ENCODE data around the gene ELOB. TPM values are rescaled to one million over a fixed set of nuclear protein-coding genes. Genes with fewer than 3 reads are reported as not detected.
A peak's percentile ranks its signal among the peaks of the same experiment; 100 is the strongest.
"Not testable (repeated sequence)": the region's sequence is repeated elsewhere in the genome, so short reads cannot be mapped to it uniquely, and the experiment has no call there.

ELOB gene
- polyA plus RNA-seq, 1 of the 3 experiments (the other 2 are of a cell fraction) = 329 TPM

DNA sequence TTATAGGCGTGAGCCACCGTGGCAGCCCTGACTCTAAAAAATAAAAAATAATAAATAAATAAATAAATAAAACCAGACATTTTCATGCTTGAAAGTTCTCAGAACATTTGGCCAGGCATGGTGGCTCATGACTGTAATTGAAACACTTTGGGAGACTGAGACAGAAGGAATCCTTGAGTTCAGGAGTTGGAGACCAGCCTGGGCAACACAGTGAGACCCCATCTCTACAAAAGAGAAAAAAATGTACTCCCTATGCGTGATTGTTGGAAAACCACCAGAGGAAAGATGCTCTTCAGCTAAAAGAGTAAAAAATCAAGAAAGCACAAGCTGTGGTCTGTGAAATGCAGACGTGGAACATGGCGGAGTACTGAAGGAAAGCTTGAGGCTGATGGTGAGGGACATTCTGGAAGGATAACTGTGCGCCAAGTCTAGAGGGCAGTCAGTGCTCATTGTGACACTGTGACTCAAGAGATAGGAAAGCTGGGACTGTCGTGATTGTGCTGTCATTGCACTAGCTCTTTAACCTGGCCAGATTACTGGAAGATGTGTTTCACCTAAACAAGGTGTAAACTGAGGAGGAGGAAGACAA lies 52.9 kb downstream of the ELOB start:
- DNase-seq = no peak
- H3K4me2 ChIP-seq = no peak overlapping the region

DNA sequence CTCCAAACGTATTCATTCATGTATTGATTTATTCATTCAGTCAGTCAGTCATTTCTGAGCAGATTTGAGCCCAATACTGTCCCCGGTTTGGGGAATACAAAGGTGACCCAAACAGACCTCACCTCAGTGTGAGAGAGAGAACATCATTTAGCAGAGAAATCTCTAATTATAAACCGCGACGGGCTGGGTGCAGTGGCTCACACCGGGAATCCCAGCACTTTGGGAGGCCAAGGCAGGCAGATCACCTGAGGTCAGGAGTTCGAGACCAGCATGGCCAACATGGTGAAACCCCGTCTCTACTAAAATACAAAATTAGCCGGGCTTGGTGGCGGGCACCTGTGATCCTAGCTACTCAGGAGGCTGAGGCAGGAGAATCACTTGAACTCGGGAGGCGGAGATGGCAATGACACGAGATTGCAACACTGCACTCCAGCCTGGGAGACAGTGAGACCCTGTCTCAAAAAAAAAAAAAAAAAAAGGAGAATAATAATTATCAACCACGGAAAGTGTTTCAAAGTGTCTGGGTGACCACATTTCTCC lies 55.4 kb downstream of the ELOB start:
- Histone ChIP-seq H2AFZ (ENCODE audit: low read depth) (peak overlapping the region; percentile 93), H3K4me2 (peak overlapping the region; percentile 75; the same call in 1 of the 2 replicates), H3K9ac (peak overlapping the region; percentile 55; the same call in 1 of the 2 replicates), H3K27ac (ENCODE audit: low read depth in 2 of 2, low read length in 1 of 2) (peak overlapping the region; percentile 45 to 61), H3K4me3 (ENCODE audit: low read depth in 2 of 2, low read length in 1 of 2) (peak overlapping the region; percentile 48 to 55; a peak in 3 of 4 replicates), H3K4me1 (ENCODE audit: control insufficient read depth in 1 of 2, insufficient read depth in 2 of 2, low read depth in 1 of 2, low read length in 1 of 2) (peaks cover 3 to 11% of the 10 kb centered on the region in 2 experiments; a peak in 1 of 4 replicates)
- H4K20me1 ChIP-seq (ENCODE audit: insufficient read depth); DNase-seq; H3K36me3 ChIP-seq (replicated peaks in 1 of 2; ENCODE audit: control insufficient read depth in 1 of 2, insufficient read depth in 2 of 2, low read length in 1 of 2); CTCF ChIA-PET; H3K9me2 ChIP-seq; H3K79me2 ChIP-seq (ENCODE audit: insufficient read depth); H3K9me3 ChIP-seq; H3F3A ChIP-seq (replicated peaks; ENCODE audit: insufficient read depth); H3K27me3 ChIP-seq (ENCODE audit: insufficient read depth): not testable (repeated sequence)
- POLR2A ChIA-PET = interaction anchor here (0.7 kb wide), 1 partner anchor 44 kb away, joined by 3 read pairs; no protein-coding TSS in a partner anchor
- 48% methylated on average over 14 of the region's 14 CpGs for WGBS (ENCODE audit: low lambda C conversion rate)

More for the DNA sequence above, 52.9 kb downstream of the ELOB start:
- Histone ChIP-seq H3F3A (replicated peaks; ENCODE audit: insufficient read depth) (peaks cover 2% of the 10 kb centered on the region), H3K9me2 (no peaks in the 10 kb centered on the region), H3K36me3 (replicated peaks in 1 of 2; ENCODE audit: control insufficient read depth in 1 of 2, insufficient read depth in 2 of 2, low read length in 1 of 2) (no peaks in the 10 kb centered on the region), H3K9ac (no peak overlapping the region), H3K9me3 (no peaks in the 10 kb centered on the region), H3K27ac (ENCODE audit: low read depth in 2 of 2, low read length in 1 of 2) (no peak overlapping the region), H3K4me3 (ENCODE audit: low read depth in 2 of 2, low read length in 1 of 2) (no peak overlapping the region), H4K20me1 (ENCODE audit: insufficient read depth) (no peaks in the 10 kb centered on the region), H2AFZ (ENCODE audit: low read depth) (no peak overlapping the region), H3K79me2 (ENCODE audit: insufficient read depth) (peaks cover 6% of the 10 kb centered on the region; the same call in 1 of the 2 replicates), H3K4me1 (ENCODE audit: control insufficient read depth in 1 of 2, insufficient read depth in 2 of 2, low read depth in 1 of 2, low read length in 1 of 2) (peaks cover 3 to 10% of the 10 kb centered on the region in 2 experiments; a peak in 1 of 4 replicates), H3K27me3 (ENCODE audit: insufficient read depth) (no peaks in the 10 kb centered on the region)
- WGBS (ENCODE audit: low lambda C conversion rate) = 76% methylated on average over 7 of the region's 7 CpGs
- ChIA-PET CTCF (interaction anchor here (0.9 kb wide), 1 partner anchor 12 kb away, joined by 4 read pairs; no protein-coding TSS in a partner anchor), POLR2A (no interaction called here)
- TF ChIP-seq, protein P1, sequence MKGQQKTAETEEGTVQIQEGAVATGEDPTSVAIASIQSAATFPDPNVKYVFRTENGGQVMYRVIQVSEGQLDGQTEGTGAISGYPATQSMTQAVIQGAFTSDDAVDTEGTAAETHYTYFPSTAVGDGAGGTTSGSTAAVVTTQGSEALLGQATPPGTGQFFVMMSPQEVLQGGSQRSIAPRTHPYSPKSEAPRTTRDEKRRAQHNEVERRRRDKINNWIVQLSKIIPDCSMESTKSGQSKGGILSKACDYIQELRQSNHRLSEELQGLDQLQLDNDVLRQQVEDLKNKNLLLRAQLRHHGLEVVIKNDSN (IDR thresholded peaks at IDR 0.05; ENCODE audit: borderline replicate concordance, low read depth) = no peak
- TF ChIP-seq EP300 (IDR thresholded peaks at IDR 0.05; ENCODE audit: borderline replicate concordance in 1 of 2, low read depth in 1 of 2, low read length in 1 of 2) = no peak
- no peak for TF ChIP-seq GABPA (IDR thresholded peaks at IDR 0.05; ENCODE audit: low read depth)
- TF ChIP-seq RXRA (IDR thresholded peaks at IDR 0.05; ENCODE audit: borderline replicate concordance, low read depth) = no peak
- no peak for TF ChIP-seq GATA2 (CRISPR knock-in tag; IDR thresholded peaks at IDR 0.05)
- TF ChIP-seq SIN3A (IDR thresholded peaks at IDR 0.05; ENCODE audit: borderline replicate concordance, low read depth, low read length) = no peak
- no peak for TF ChIP-seq RAD21 (IDR thresholded peaks at IDR 0.05; ENCODE audit: low read length)
- no peak for TF ChIP-seq CHD2 (IDR thresholded peaks at IDR 0.05; ENCODE audit: low read length, partially characterized antibody)
- no peak for TF ChIP-seq YY1 (IDR thresholded peaks at IDR 0.05; ENCODE audit: low read depth)
- TF ChIP-seq RCOR1 (IDR thresholded peaks at IDR 0.05; ENCODE audit: low read length) = no peak
- TF ChIP-seq, protein P2, sequence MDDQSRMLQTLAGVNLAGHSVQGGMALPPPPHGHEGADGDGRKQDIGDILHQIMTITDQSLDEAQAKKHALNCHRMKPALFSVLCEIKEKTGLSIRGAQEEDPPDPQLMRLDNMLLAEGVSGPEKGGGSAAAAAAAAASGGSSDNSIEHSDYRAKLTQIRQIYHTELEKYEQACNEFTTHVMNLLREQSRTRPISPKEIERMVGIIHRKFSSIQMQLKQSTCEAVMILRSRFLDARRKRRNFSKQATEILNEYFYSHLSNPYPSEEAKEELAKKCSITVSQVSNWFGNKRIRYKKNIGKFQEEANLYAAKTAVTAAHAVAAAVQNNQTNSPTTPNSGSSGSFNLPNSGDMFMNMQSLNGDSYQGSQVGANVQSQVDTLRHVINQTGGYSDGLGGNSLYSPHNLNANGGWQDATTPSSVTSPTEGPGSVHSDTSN (IDR thresholded peaks at IDR 0.05) = no peak
- TF ChIP-seq NRF1 (IDR thresholded peaks at IDR 0.05; ENCODE audit: low read depth, low read length) = no peak
- no peak for TF ChIP-seq POLR2AphosphoS5 (IDR thresholded peaks at IDR 0.05; ENCODE audit: low read depth, low read length)
- no peak for TF ChIP-seq EZH2phosphoT487 (IDR thresholded peaks at IDR 0.05; ENCODE audit: borderline replicate concordance, low read depth)
- no peak for TF ChIP-seq MXI1 (IDR thresholded peaks at IDR 0.05; ENCODE audit: low read depth, low read length)

Small RNA genes within 50 kb of the gene (small RNA-seq; reads per million reads assigned to genes)
- gene SNORA3C = 0 to 1.3 (median 0) reads per million in 7 experiments

Other genes with a start within 250 kb of the ELOB start
- gene CEMP1, start 245.9 kb downstream of the ELOB start, polyA plus RNA-seq (2012; rRNA removed) = not detected in 2 replicates
- 22.0 and 33.4 TPM in 2 replicates for gene PDPK1, start 239.3 kb downstream of the ELOB start, polyA plus RNA-seq (2012; rRNA removed)
- gene KCTD5, start 94.8 kb downstream of the ELOB start, polyA plus RNA-seq (2012; rRNA removed) = 53.4 and 57.1 TPM in 2 replicates
- 7.6 and 7.7 TPM in 2 replicates for gene PRSS27, start 57.1 kb downstream of the ELOB start, polyA plus RNA-seq (2012; rRNA removed)
- 100 and 143 TPM in 2 replicates for gene SRRM2, start 24.6 kb downstream of the ELOB start, polyA plus RNA-seq (2012; rRNA removed)
- not detected in 2 replicates for gene PRSS33, start 10.3 kb upstream of the ELOB start, polyA plus RNA-seq (2012; rRNA removed)
- gene PRSS41, start 21.2 kb upstream of the ELOB start, polyA plus RNA-seq (2012; rRNA removed) = not detected in 2 replicates
- not detected in 2 replicates for gene PRSS21, start 40.0 kb upstream of the ELOB start, polyA plus RNA-seq (2012; rRNA removed)
- gene ZG16B, start 53.0 kb upstream of the ELOB start, polyA plus RNA-seq (2012; rRNA removed) = 0.26 and 0.47 TPM in 2 replicates
- not detected in 2 replicates for gene PRSS22, start 80.9 kb upstream of the ELOB start, polyA plus RNA-seq (2012; rRNA removed)
- 56.4 and 64.8 TPM in 2 replicates for gene FLYWCH2, start 105.9 kb upstream of the ELOB start, polyA plus RNA-seq (2012; rRNA removed)
- gene FLYWCH1, start 134.7 kb upstream of the ELOB start, polyA plus RNA-seq (2012; rRNA removed) = 22.4 and 30.1 TPM in 2 replicates
- 0.24 and 0.77 TPM in 2 replicates for gene KREMEN2, start 187.0 kb upstream of the ELOB start, polyA plus RNA-seq (2012; rRNA removed)
- gene PAQR4, start 192.1 kb upstream of the ELOB start, polyA plus RNA-seq (2012; rRNA removed) = 8.4 and 8.8 TPM in 2 replicates
- gene PKMYT1, start 203.2 kb upstream of the ELOB start, polyA plus RNA-seq (2012; rRNA removed) = 5.3 and 8.5 TPM in 2 replicates
- 0.08 TPM in 1 of 2 replicates, not detected in the other for gene CLDN9, start 235.6 kb upstream of the ELOB start, polyA plus RNA-seq (2012; rRNA removed)
- gene CLDN6, start 240.9 kb upstream of the ELOB start, polyA plus RNA-seq (2012; rRNA removed) = 0.20 and 0.24 TPM in 2 replicates
- gene TNFRSF12A, start 243.1 kb upstream of the ELOB start, polyA plus RNA-seq (2012; rRNA removed) = 374 and 393 TPM in 2 replicates
- 34.7 and 54.9 TPM in 2 replicates for gene HCFC1R1, start 246.7 kb upstream of the ELOB start, polyA plus RNA-seq (2012; rRNA removed)
- 35.7 and 37.7 TPM in 2 replicates for gene THOC6, start 246.8 kb upstream of the ELOB start, polyA plus RNA-seq (2012; rRNA removed)

Measured in SK-N-SH (cell line).